HAP-1 (cell line): ENCODE results near the gene THAP3.

Experiments used
- DNase-seq, 2 experiments: peaks; one replicate each; pipeline ENCODE4 v3.0.0-alpha.2; 2016 to 2020; ENCODE audit warnings: low spot score in 2 of 2
- H3K27me3 ChIP-seq: fragments of 250-450 bp; sonication (Bioruptor Pico); 2 replicates; pipeline ENCODE4 v1.5.1; 2020; ENCODE audit warnings: low read depth, mild to moderate bottlenecking, moderate library complexity
- H3K36me3 ChIP-seq: fragments of 250-450 bp; sonication (Bioruptor Pico); replicated peaks from 2 replicates; pipeline ENCODE4 v1.5.1; 2020; ENCODE audit warnings: mild to moderate bottlenecking
- H3K4me1 ChIP-seq: fragments of 250-450 bp; sonication (Bioruptor Pico); 2 replicates; pipeline ENCODE4 v1.5.1; 2020; ENCODE audit warnings: mild to moderate bottlenecking
- H3K4me3 ChIP-seq: fragments of 250-450 bp; sonication (Bioruptor Pico); 2 replicates; pipeline ENCODE4 v1.5.1; 2020; ENCODE audit warnings: mild to moderate bottlenecking, moderate library complexity
- H3K9me3 ChIP-seq: fragments of 250-450 bp; sonication (Bioruptor Pico); 2 replicates; pipeline ENCODE4 v1.5.1; 2020; ENCODE audit warnings: mild to moderate bottlenecking, moderate library complexity
- in situ Hi-C: fragments of 300-500 bp; cut with MboI; formaldehyde crosslinking; loops from 3 replicates; pipeline ENCODE4 v1.14.3; 2020; ENCODE audit warnings: low sequenced_read_pairs, inconsistent platforms, mixed read lengths

THAP3 gene

GRCh38 chr1:6613361-6614018 lies 11.2 kb upstream of the THAP3 start, which contains the start of gene PHF13:
TSS of gene PHF13 (plus strand) at chr1:6613731. CDS start at chr1:6614067, 336 bp downstream.
- DNase-seq: peak; percentile 99 to 100
- peak within 1 kb of the TSS; percentile 74 for H3K4me3 ChIP-seq
- in situ Hi-C loops: no loop called here
- peaks cover 16% of the 10 kb centered on the region for H3K4me1 ChIP-seq
- H3K9me3 ChIP-seq: no peaks in the 10 kb centered on the region
- H3K27me3 ChIP-seq: no peaks in the 10 kb centered on the region
- peaks cover 13% of the 10 kb centered on the region for H3K36me3 ChIP-seq

- Histone ChIP-seq H3K4me3 (peak overlapping the region; percentile 74), H3K9me3 (no peaks in the 10 kb centered on the region), H3K36me3 (peaks cover 21% of the 10 kb centered on the region), H3K27me3 (no peaks in the 10 kb centered on the region), H3K4me1 (peaks cover 15% of the 10 kb centered on the region)
- DNase-seq: peak in 1 of 2 experiments; percentile 79
- in situ Hi-C loops: no loop called here
Measured at GRCh38 chr1:6614019-6614928, 10.4 kb upstream of the THAP3 start.

GRCh38 chr1:6614929-6615785 lies 9.5 kb upstream of the THAP3 start:
- DNase-seq: no peak
- in situ Hi-C loops: no loop called here
- H3K9me3 ChIP-seq: no peaks in the 10 kb centered on the region

GRCh38 chr1:6619045-6619444 lies 5.6 kb upstream of the THAP3 start:
- Histone ChIP-seq H3K36me3 (peaks cover 62% of the 10 kb centered on the region), H3K4me1 (peaks cover 4% of the 10 kb centered on the region; the same call in 1 of the 2 replicates), H3K27me3 (no peaks in the 10 kb centered on the region), H3K4me3 (no peak overlapping the region), H3K9me3 (no peaks in the 10 kb centered on the region)
- no peak for DNase-seq
- in situ Hi-C loops: no loop called here

More at GRCh38 chr1:6614929-6615785, 9.5 kb upstream of the THAP3 start:
- Histone ChIP-seq H3K27me3 (no peaks in the 10 kb centered on the region), H3K36me3 (peaks cover 29% of the 10 kb centered on the region), H3K4me1 (peaks cover 9% of the 10 kb centered on the region), H3K4me3 (peak overlapping the region; percentile 74)

- peaks cover 65% of the 10 kb centered on the region for H3K36me3 ChIP-seq
- H3K9me3 ChIP-seq: no peaks in the 10 kb centered on the region
- DNase-seq: no peak
- no peak overlapping the region for H3K4me3 ChIP-seq
- in situ Hi-C loops: no loop called here
- no peaks in the 10 kb centered on the region for H3K27me3 ChIP-seq
- H3K4me1 ChIP-seq: peaks cover 9% of the 10 kb centered on the region
Measured at GRCh38 chr1:6621429-6622391, 3.0 kb upstream of the THAP3 start.

- DNase-seq: no peak
- H3K36me3 ChIP-seq: peaks cover 63% of the 10 kb centered on the region
Measured at GRCh38 chr1:6622396-6623152, 2.1 kb upstream of the THAP3 start.

GRCh38 chr1:6623269-6623965 lies 1.3 kb upstream of the THAP3 start:
- in situ Hi-C loops: no loop called here
- peaks cover 9% of the 10 kb centered on the region for H3K4me1 ChIP-seq
- no peaks in the 10 kb centered on the region for H3K27me3 ChIP-seq
- DNase-seq: no peak
- no peak overlapping the region for H3K4me3 ChIP-seq
- peaks cover 64% of the 10 kb centered on the region for H3K36me3 ChIP-seq
- no peaks in the 10 kb centered on the region for H3K9me3 ChIP-seq

More at GRCh38 chr1:6622396-6623152, 2.1 kb upstream of the THAP3 start:
- in situ Hi-C loops: no loop called here
- no peaks in the 10 kb centered on the region for H3K27me3 ChIP-seq
- H3K4me1 ChIP-seq: peaks cover 9% of the 10 kb centered on the region
- H3K4me3 ChIP-seq: no peak overlapping the region
- no peaks in the 10 kb centered on the region for H3K9me3 ChIP-seq

- Histone ChIP-seq H3K9me3 (no peaks in the 10 kb centered on the region), H3K4me3 (peak overlapping the region; percentile 74), H3K4me1 (peaks cover 9% of the 10 kb centered on the region), H3K36me3 (peaks cover 59% of the 10 kb centered on the region), H3K27me3 (no peaks in the 10 kb centered on the region)
- in situ Hi-C loops: no loop called here
- peak in 1 of 2 experiments; percentile 27 for DNase-seq
Measured at GRCh38 chr1:6625584-6626149, 999 bp downstream of the THAP3 start.

GRCh38 chr1:6627031-6627430 lies 2.4 kb downstream of the THAP3 start:
- in situ Hi-C loops: no loop called here

GRCh38 chr1:6627841-6628545 lies 3.3 kb downstream of the THAP3 start:
- H3K27me3 ChIP-seq: no peaks in the 10 kb centered on the region
- in situ Hi-C loops: no loop called here
- H3K36me3 ChIP-seq: peaks cover 45% of the 10 kb centered on the region
- no peak for DNase-seq
- H3K4me1 ChIP-seq: peaks cover 9% of the 10 kb centered on the region
- H3K9me3 ChIP-seq: no peaks in the 10 kb centered on the region
- H3K4me3 ChIP-seq: no peak overlapping the region

More at GRCh38 chr1:6627031-6627430, 2.4 kb downstream of the THAP3 start:
- no peak for DNase-seq
- Histone ChIP-seq H3K4me1 (peaks cover 9% of the 10 kb centered on the region), H3K9me3 (no peaks in the 10 kb centered on the region), H3K36me3 (peaks cover 48% of the 10 kb centered on the region), H3K27me3 (no peaks in the 10 kb centered on the region), H3K4me3 (no peak overlapping the region)

- H3K36me3 ChIP-seq: peaks cover 47% of the 10 kb centered on the region
- no peak for DNase-seq
- H3K9me3 ChIP-seq: no peaks in the 10 kb centered on the region
- H3K4me1 ChIP-seq: peaks cover 9% of the 10 kb centered on the region
- in situ Hi-C loops: no loop called here
- no peak overlapping the region for H3K4me3 ChIP-seq
- no peaks in the 10 kb centered on the region for H3K27me3 ChIP-seq
Measured at GRCh38 chr1:6628971-6629479, 4.4 kb downstream of the THAP3 start.
